K562 (cell line): ENCODE data around the gene BHLHE40. TPM values are rescaled to one million over a fixed set of nuclear protein-coding genes. Genes with fewer than 3 reads are reported as not detected.

ENCODE experiments used
- ARID1B ChIP-seq: fragments of 450-650 bp; IDR thresholded peaks from 2 replicates; pipeline ENCODE4 v1.6.1; 2016; ENCODE audit warnings: antibody characterized with exemption, mild to moderate bottlenecking, inconsistent platforms
- CCAR2 ChIP-seq: fragments of 200-400 bp; formaldehyde crosslinking; IDR thresholded peaks from 2 replicates; pipeline ENCODE4 v1.6.1; 2017; ENCODE audit warnings: mild to moderate bottlenecking, low read depth, low read length
- ETS2 ChIP-seq: IDR thresholded peaks from 2 replicates; pipeline ENCODE4 v1.6.1; 2016; ENCODE audit warnings: borderline replicate concordance, missing genetic modification characterization, mild to moderate bottlenecking, moderate library complexity, missing compliant biosample characterization; ENCODE audit not compliant: poor library complexity, severe bottlenecking
- FOXA1 ChIP-seq: fragments of 450-650 bp; IDR thresholded peaks from 2 replicates; pipeline ENCODE4 v1.6.1; 2016; ENCODE audit warnings: mild to moderate bottlenecking, borderline replicate concordance
- FOXM1 ChIP-seq, 2 experiments: fragments of 450-650 bp in 1 of 2; sonication (generic) in 1 of 2; formaldehyde crosslinking in 1 of 2; IDR thresholded peaks; 2 replicates each; pipeline versions ENCODE4 v1.6.1 to v1.9.0; 2017 to 2022; ENCODE audit warnings: low read depth in 2 of 2, mild to moderate bottlenecking in 2 of 2, missing genetic modification reagents in 1 of 2, moderate library complexity in 1 of 2
- HDAC1 ChIP-seq, 2 experiments: fragments of 450-650 bp; IDR thresholded peaks; 2 replicates each; pipeline ENCODE4 v1.6.1; 2016 to 2017; ENCODE audit warnings: inconsistent platforms in 1 of 2, mild to moderate bottlenecking in 1 of 2, moderate library complexity in 1 of 2
- MED1 ChIP-seq: sonication (generic); formaldehyde crosslinking; IDR thresholded peaks from 2 replicates; pipeline ENCODE4 v1.8.1; 2023; ENCODE audit warnings: missing genetic modification reagents, borderline replicate concordance
- NRF1 ChIP-seq, 2 experiments: fragments of 450-650 bp; IDR thresholded peaks in 1 of 2; conservative IDR thresholded peaks in 1 of 2; 2 replicates each; pipeline ENCODE4 v1.6.1; 2014; ENCODE audit warnings: mild to moderate bottlenecking in 2 of 2
- PATZ1 ChIP-seq: fragments of 250-450 bp; sonication (Bioruptor Pico); IDR thresholded peaks from 2 replicates; pipeline ENCODE4 v1.5.0; 2020; ENCODE audit warnings: mild to moderate bottlenecking, borderline replicate concordance
- RBM39 ChIP-seq: fragments of 200-400 bp; formaldehyde crosslinking; optimal IDR thresholded peaks from 2 replicates; pipeline ENCODE3; 2018; ENCODE audit warnings: low read depth, low read length
- SAFB2 ChIP-seq: fragments of 200-400 bp; formaldehyde crosslinking; IDR thresholded peaks from 2 replicates; pipeline ENCODE4 v1.6.1; 2018; ENCODE audit warnings: borderline replicate concordance, low read length, low read depth, moderate library complexity; ENCODE audit not compliant: severe bottlenecking
- SMARCA5 ChIP-seq: fragments of 450-650 bp; IDR thresholded peaks from 2 replicates; pipeline ENCODE4 v1.6.1; 2016
- SREBF1 ChIP-seq: fragments of 150-350 bp; IDR thresholded peaks from 2 replicates; pipeline ENCODE4 v1.6.1; 2014; ENCODE audit warnings: antibody characterized with exemption, low read depth, low read length, borderline replicate concordance
- TAL1 ChIP-seq: fragments of 450-650 bp; IDR thresholded peaks from 2 replicates; pipeline ENCODE4 v1.6.1; 2016; ENCODE audit warnings: mild to moderate bottlenecking
- TFE3 ChIP-seq: fragments of 450-650 bp; formaldehyde crosslinking; IDR thresholded peaks from 2 replicates; pipeline ENCODE4 v1.4.0; 2020; ENCODE audit warnings: mild to moderate bottlenecking, mixed read lengths
- USF1 ChIP-seq: sonication (generic); formaldehyde crosslinking; IDR thresholded peaks from 2 replicates; pipeline ENCODE4 v1.9.0; 2022; ENCODE audit warnings: mild to moderate bottlenecking, missing genetic modification reagents
- WHSC1 ChIP-seq: IDR thresholded peaks from one replicate; pipeline ENCODE4 v1.6.1; 2012; ENCODE audit warnings: low read length, control low read depth, inconsistent platforms
- ZBTB17 ChIP-seq: fragments of 450-650 bp; formaldehyde crosslinking; IDR thresholded peaks from 2 replicates; pipeline ENCODE4 v1.4.0; 2020; ENCODE audit warnings: mild to moderate bottlenecking
- ZHX1 ChIP-seq: fragments of 150-350 bp; conservative IDR thresholded peaks from 2 replicates; pipeline ENCODE4 v1.6.1; 2014; ENCODE audit warnings: low read length
- ZNF354B ChIP-seq: fragments of 250-450 bp; sonication (Bioruptor Pico); IDR thresholded peaks from 2 replicates; pipeline ENCODE4 v1.4.0; 2020
- ZNF584 ChIP-seq: fragments of 200-800 bp; sonication (Bioruptor generic); IDR thresholded peaks from 2 replicates; pipeline ENCODE4 v1.6.1; 2016; ENCODE audit warnings: low read depth, mild to moderate bottlenecking, missing genetic modification characterization, missing compliant biosample characterization
- polyA plus RNA-seq, 8 experiments: library from polyadenylated mRNA; depleted of rRNA in 4 of 8; stranded (reverse) in 5 of 8; unstranded in 3 of 8; fragments of >200 nt; fragmentation: Nextera tagmentation in 2 of 8; fragmentation: Illumina TruSeq in 1 of 8; extraction: Ambion mirVana in 2 of 8; extraction: Trizol in 1 of 8; gene quantifications; 2 replicates each; pipeline versions ENCODE4 v1.2.1 to v1.2.3, GENCODE V29; 2011 to 2014; ENCODE audit warnings: inconsistent platforms in 1 of 8, missing spikeins in 1 of 8
- total RNA-seq, 7 experiments: library from RNA; depleted of rRNA in 6 of 7; stranded (reverse); fragments of >200 nt in 6 of 7; fragmentation: Illumina TruSeq in 2 of 7; extraction: Trizol in 2 of 7; gene quantifications; 2 replicates each; pipeline versions ENCODE4 v1.2.1 to v1.2.3, GENCODE V29; 2011 to 2021; ENCODE audit warnings: low replicate concordance in 1 of 7

BHLHE40 gene
- total and polyA plus RNA-seq, 9 of the 15 experiments (the other 6 are each of a cell fraction or from before 2014, with no cell fraction given), result 12.0 to 83.9 (median 31.4) TPM

- TF ChIP-seq ZHX1 (no peak), ZNF354B (CRISPR knock-in tag) (0 out of 2 replicates have a peak, but pooled peaks have one; percentile 46), TAL1 (no peak; the same call in 1 of the 2 replicates), HDAC1 (IDR thresholded peaks at IDR 0.05) (peak in 1 of 2 experiments; percentile 68; a peak in 2 of 4 replicates), ETS2 (tag) (no peak), RBM39 (no peak), FOXA1 (no peak), SREBF1 (no peak), SAFB2 (no peak), NRF1 (conservative IDR thresholded peaks at IDR 0.05 in 1 of 2, IDR thresholded peaks at IDR 0.05 in 1 of 2) (no peak), TFE3 (CRISPR knock-in tag) (peak; percentile 7; the same call in 1 of the 2 replicates), PATZ1 (CRISPR knock-in tag) (no peak), USF1 (0 out of 2 replicates have a peak, but pooled peaks have one; percentile 12), MED1 (CRISPR knock-in tag) (no peak), CCAR2 (no peak), SMARCA5 (peak; percentile 28; the same call in 1 of the 2 replicates), ARID1B (peak; percentile 60), FOXM1 (IDR thresholded peaks at IDR 0.05; ENCODE audit: low read depth) (no peak), FOXM1 (CRISPR knock-in tag; IDR thresholded peaks at IDR 0.05; ENCODE audit: low read depth) (no peak), ZBTB17 (CRISPR knock-in tag) (peak; percentile 92), ZNF584 (no peak), WHSC1 (no peak)
Observed at GRCh38 chr3:4999531-5000184, 20.4 kb downstream of the BHLHE40 start (continued).
